ENCODE results near the gene CD9. TPM values are rescaled to one million over a fixed set of nuclear protein-coding genes. Genes with fewer than 3 reads are reported as not detected.
"Not testable (repeated sequence)": the region's sequence is repeated elsewhere in the genome, so short reads cannot be mapped to it uniquely, and the experiment has no call there.

CD9 gene
- polyA plus RNA-seq, 3 donors, result 45.8 to 68.9 (median 58.4) TPM

GRCh38 chr12:6177642-6178358, 22.4 kb upstream of the CD9 start:
- WGBS, 3 donors, result 75 to 96% (median 93%) methylated on average over 10 of the region's 10 CpGs
- H3K27ac ChIP-seq (ENCODE audit: low read depth, low read length), result no peak overlapping the region

- H3K27ac ChIP-seq (ENCODE audit: low read depth, low read length), result no peak overlapping the region
- 62 to 65% (median 65%) methylated on average over 10 of the region's 10 CpGs for WGBS, 3 donors
These were observed 21.0 kb upstream of the CD9 start for GRCh38 chr12:6178981-6179761.

DNA sequence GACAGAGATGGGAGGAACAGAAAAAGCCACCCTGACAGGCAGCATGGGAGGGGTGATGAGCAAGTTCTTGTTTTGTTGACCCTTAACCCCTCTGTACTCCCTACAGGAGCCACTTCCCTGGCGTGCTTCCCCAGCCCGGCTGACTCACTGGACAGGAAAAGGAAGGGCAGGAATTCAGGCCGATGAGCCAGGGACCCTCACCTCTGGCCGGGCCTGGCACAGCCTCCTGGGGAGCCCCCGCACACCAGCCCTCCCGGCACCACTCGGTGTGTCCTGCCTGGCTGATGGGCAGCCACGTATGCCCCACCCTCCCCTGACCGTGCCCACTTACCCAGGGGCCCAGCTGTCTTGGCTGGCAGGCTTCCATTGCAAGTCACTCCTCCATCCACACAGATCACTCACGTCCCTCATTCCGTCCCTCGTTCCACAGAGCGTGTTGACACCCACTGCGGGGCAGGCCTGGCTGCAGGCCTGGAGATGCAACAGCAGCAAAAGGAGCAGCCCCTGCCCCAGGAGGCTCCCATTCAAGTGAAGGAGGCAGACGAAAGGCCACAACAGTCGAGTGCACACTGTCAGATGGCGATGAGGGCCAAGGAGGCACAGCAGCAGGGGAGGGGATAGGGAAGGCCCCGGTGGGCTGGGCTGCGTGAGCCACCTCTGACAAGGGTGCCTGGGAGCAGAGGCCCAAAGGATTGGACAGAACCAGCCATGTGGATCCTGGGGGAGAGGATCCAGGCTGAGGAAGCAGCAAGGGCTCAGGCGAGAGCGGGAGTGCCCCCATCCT, 19.7 kb upstream of the CD9 start:
- 45 to 75% (median 48%) methylated on average over 21 of the region's 21 CpGs for WGBS, 3 donors
- no peak overlapping the region for H3K27ac ChIP-seq (ENCODE audit: low read depth, low read length)

- H3K27ac ChIP-seq (ENCODE audit: low read depth, low read length), result no peak overlapping the region
- 39 to 55% (median 41%) methylated on average over 1 of the region's 1 CpG for whole genome bisulfite sequencing, 3 donors
These were observed 19.0 kb upstream of the CD9 start for GRCh38 chr12:6181166-6181565.

DNA sequence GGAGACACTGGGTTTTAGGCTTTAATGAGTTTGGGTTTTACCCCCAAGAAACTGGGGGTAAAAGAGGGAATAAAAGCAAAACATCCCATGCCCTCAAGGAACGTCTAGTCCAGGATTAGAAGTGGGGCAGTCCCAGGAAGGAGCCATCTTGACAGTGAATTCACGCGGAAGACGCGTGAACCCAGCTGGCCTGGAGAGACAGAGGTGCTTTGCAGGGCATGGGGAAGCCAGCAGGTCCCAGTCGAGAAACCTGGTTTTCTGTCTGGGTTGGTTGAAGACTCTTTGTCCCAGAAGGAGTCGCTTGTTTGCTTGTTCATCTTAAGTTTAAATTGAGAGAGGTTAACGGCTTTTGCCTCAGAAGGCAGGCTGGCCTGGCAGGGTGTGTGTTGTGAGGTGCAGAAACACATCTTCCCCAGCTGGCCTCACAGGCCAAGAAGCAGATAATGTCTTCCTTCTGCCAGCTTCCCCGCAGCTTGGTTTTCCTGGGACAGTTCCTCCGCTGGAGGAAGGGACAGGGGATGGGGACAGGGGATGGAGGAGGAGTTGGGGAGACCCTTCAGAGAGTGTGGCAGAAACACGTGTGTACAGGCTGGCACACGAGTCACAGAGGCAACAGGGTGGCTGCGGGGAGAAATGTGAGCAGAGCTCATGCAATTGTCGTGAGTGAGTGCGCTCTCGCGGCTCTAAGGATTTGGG, 18.5 kb upstream of the CD9 start:
- no peak overlapping the region for H3K27ac ChIP-seq (ENCODE audit: low read depth, low read length)
- 50 to 58% (median 54%) methylated on average over 17 of the region's 17 CpGs for WGBS, 3 donors

DNA sequence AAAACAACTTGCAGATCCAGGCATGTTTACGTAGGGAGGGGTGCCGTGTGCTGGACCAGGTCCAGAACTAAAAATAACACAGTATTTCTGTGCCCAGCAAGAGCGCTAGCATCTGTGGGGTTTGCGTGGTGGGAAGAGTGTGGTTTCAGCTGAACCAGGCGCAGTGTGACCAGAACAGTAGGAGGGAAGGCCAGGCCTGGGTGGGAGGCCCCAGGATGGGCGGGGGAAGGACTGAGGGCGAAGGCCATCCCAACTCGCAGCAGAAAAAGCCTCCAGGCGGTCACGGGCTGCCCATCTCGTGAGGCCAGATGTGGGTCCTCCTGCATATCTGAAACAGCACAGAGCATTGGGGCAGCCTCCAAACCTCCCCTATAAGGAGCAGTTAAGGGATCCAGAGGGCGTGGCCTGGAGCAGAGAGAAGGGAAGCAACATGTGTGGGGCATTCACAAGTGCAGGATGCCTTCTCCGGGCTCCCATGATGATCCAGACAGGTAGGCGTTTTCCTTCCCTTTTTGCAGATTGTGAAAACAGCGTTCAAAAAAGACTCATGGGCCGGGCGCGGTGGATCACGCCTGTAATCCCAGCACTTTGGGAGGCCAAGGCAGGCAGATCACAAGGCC, 17.8 kb upstream of the CD9 start:
- WGBS, 3 donors, result 32 to 50% (median 43%) methylated on average over 19 of the region's 19 CpGs
- H3K27ac ChIP-seq (ENCODE audit: low read depth, low read length), result no peak overlapping the region

GRCh38 chr12:6183689-6184428, 16.3 kb upstream of the CD9 start:
- no peak overlapping the region for H3K27ac ChIP-seq (ENCODE audit: low read depth, low read length)
- WGBS, 3 donors, result 54 to 60% (median 56%) methylated on average over 7 of the region's 7 CpGs

GRCh38 chr12:6185961-6186827, 14.0 kb upstream of the CD9 start:
- 78 to 82% (median 81%) methylated on average over 13 of the region's 13 CpGs for WGBS, 3 donors

GRCh38 chr12:6187948-6188793, 12.0 kb upstream of the CD9 start:
- H3K27ac ChIP-seq (ENCODE audit: low read depth, low read length), result no peak overlapping the region
- WGBS, 3 donors, result 74 to 91% (median 87%) methylated on average over 8 of the region's 8 CpGs

More at GRCh38 chr12:6185961-6186827, 14.0 kb upstream of the CD9 start:
- no peak overlapping the region for H3K27ac ChIP-seq (ENCODE audit: low read depth, low read length)

GRCh38 chr12:6189028-6189427, 11.2 kb upstream of the CD9 start:
- WGBS, 3 donors, result 69 to 88% (median 85%) methylated on average over 5 of the region's 5 CpGs
- H3K27ac ChIP-seq (ENCODE audit: low read depth, low read length), result no peak overlapping the region

- not testable (repeated sequence) for H3K27ac ChIP-seq (ENCODE audit: low read depth, low read length)
These were observed 10.1 kb upstream of the CD9 start for GRCh38 chr12:6189952-6190598.

GRCh38 chr12:6190767-6191530, 9.3 kb upstream of the CD9 start:
- WGBS, 3 donors, result 92 to 95% (median 94%) methylated on average over 28 to 49 of the region's 49 CpGs
- not testable (repeated sequence) for H3K27ac ChIP-seq (ENCODE audit: low read depth, low read length)

More at GRCh38 chr12:6189952-6190598, 10.1 kb upstream of the CD9 start:
- 73 to 77% (median 75%) methylated on average over 20 of the region's 20 CpGs for WGBS, 3 donors

DNA sequence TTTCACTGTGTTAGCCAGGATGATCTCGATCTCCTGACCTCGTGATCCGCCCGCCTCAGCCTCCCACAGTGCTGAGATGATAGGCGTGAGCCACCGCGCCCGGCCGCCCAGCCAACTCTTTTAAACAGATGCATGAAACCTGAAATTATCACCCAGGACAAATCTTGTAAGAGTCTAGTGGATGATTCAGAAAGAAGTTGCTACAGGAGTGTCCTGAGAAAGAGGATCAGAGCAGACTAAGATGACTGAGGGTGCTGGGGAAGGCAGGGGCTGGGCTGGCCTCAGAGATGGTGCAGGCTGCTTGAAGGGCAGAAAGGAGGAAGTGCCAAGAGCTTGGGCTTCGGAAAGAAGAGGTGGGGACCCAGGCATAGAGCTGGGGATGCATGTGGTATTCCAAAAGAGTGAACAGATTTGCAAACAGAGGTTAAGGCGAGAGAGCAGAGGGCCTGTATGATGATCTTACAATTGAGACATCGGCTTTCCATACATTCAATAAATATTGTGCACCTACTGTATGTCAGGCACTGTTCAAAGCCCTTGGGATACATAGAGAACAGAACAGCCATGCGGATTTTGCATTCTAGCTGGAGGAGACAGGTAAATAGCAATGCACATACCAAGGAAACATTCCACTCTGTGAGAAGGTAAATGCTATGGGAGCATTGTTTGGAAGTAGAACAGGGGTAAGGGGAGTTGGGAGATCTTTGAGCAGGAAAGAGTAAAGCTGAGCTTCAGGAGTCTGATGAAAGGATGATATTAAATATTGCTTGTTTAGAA, 7.4 kb upstream of the CD9 start:
- H3K27ac ChIP-seq (ENCODE audit: low read depth, low read length), result no peak overlapping the region
- 91 to 93% (median 91%) methylated on average over 12 to 13 of the region's 13 CpGs for whole genome bisulfite sequencing, 3 donors

Measured in adipose tissue (tissue), 3 donors.